MCF 10A (cell line): ENCODE measurements around the gene CCDC78. TPM values are rescaled to one million over a fixed set of nuclear protein-coding genes. Genes with fewer than 3 reads are reported as not detected.
"Not testable (repeated sequence)": the region's sequence is repeated elsewhere in the genome, so short reads cannot be mapped to it uniquely, and the experiment has no call there.

Experiments
- BruUV-seq: library from RNA; stranded (reverse); fragments of 400-500 nt; replicated peaks from 2 replicates; lab custom pipeline; 2021; lab: Mats Ljungman, UMichigan
- CTCF ChIA-PET: fragments of 300-600 bp; sonication (Branson Sonifier 250); formaldehyde crosslinking; extraction: SDS; loops from one replicate; lab custom pipeline; 2021; ENCODE audit warnings: antibody characterized with exemption, inconsistent platforms; lab: Yijun Ruan, JAX
- POLR2A ChIA-PET: fragments of 300-600, 350-650 bp; sonication (Branson Sonifier 250); formaldehyde crosslinking; extraction: SDS; loops from one replicate; lab custom pipeline; 2020; ENCODE audit warnings: antibody characterized with exemption, inconsistent platforms; lab: Yijun Ruan, JAX
- DNase-seq: peaks from one replicate; pipeline ENCODE4 v3.0.0-alpha.2; 2018; ENCODE audit not compliant: unreplicated experiment
- H3K27ac Mint-ChIP-seq: one replicate; pipeline ENCODE4 v1.8.0; 2022; ENCODE audit warnings: mild to moderate bottlenecking, low read depth, mixed read lengths; ENCODE audit not compliant: unreplicated experiment
- H3K27me3 Mint-ChIP-seq: one replicate; pipeline ENCODE4 v1.8.0; 2022; ENCODE audit warnings: mixed read lengths; ENCODE audit not compliant: insufficient read depth, unreplicated experiment
- H3K36me3 Mint-ChIP-seq: one replicate; pipeline ENCODE4 v1.8.0; 2022; ENCODE audit warnings: mild to moderate bottlenecking, moderate library complexity, mixed read lengths; ENCODE audit not compliant: insufficient read depth, unreplicated experiment
- H3K4me1 Mint-ChIP-seq: one replicate; pipeline ENCODE4 v1.8.0; 2022; ENCODE audit warnings: mixed read lengths; ENCODE audit not compliant: insufficient read depth, unreplicated experiment
- H3K4me3 Mint-ChIP-seq: one replicate; pipeline ENCODE4 v1.8.0; 2022; ENCODE audit warnings: mild to moderate bottlenecking, moderate library complexity, mixed read lengths; ENCODE audit not compliant: unreplicated experiment
- H3K9me3 Mint-ChIP-seq: one replicate; pipeline ENCODE4 v1.8.0; 2022; ENCODE audit warnings: mixed read lengths; ENCODE audit not compliant: unreplicated experiment
- intact Hi-C: fragments of 100-400 bp; cut with micrococcal nuclease; formaldehyde crosslinking; loops from 2 replicates; pipeline ENCODE4 v1.14.1; 2022
- total RNA-seq: library from RNA; stranded (reverse); gene quantifications from 2 replicates; pipeline ENCODE4 v1.2.3, GENCODE V29; 2022
- TF ChIP-seq, protein P1 (sequence below): fragments of 200-600 bp; IDR thresholded peaks from one replicate; pipeline ENCODE4 v1.8.0; 2022; ENCODE audit warnings: antibody characterized with exemption, mild to moderate bottlenecking; ENCODE audit not compliant: unreplicated experiment

The CCDC78 gene
- total RNA-seq, 1 experiment from 2014 or later, result 6.0 TPM

- intact Hi-C loops, result no loop called here
- TF ChIP-seq, protein P1, sequence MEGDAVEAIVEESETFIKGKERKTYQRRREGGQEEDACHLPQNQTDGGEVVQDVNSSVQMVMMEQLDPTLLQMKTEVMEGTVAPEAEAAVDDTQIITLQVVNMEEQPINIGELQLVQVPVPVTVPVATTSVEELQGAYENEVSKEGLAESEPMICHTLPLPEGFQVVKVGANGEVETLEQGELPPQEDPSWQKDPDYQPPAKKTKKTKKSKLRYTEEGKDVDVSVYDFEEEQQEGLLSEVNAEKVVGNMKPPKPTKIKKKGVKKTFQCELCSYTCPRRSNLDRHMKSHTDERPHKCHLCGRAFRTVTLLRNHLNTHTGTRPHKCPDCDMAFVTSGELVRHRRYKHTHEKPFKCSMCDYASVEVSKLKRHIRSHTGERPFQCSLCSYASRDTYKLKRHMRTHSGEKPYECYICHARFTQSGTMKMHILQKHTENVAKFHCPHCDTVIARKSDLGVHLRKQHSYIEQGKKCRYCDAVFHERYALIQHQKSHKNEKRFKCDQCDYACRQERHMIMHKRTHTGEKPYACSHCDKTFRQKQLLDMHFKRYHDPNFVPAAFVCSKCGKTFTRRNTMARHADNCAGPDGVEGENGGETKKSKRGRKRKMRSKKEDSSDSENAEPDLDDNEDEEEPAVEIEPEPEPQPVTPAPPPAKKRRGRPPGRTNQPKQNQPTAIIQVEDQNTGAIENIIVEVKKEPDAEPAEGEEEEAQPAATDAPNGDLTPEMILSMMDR, result no peak
- no peak overlapping the region for H3K27ac Mint-ChIP-seq
- BruUV-seq, result TSS peak; percentile 66
- peaks cover 83% of the 10 kb centered on the region for H3K36me3 Mint-ChIP-seq
- ChIA-PET CTCF (interaction anchor here (1.0 kb wide), 1 partner anchor 22 kb away, joined by 3 read pairs; no protein-coding TSS in a partner anchor), POLR2A (interaction anchor here (0.6 to 1.4 kb wide), 9 partner anchors 8 to 728 kb away, joined by 3 to 9 read pairs (median 3); partner anchors contain the start of genes JMJD8, METRN, RHOT2 and STUB1)
- H3K4me3 Mint-ChIP-seq, result no peak overlapping the region
- H3K4me1 Mint-ChIP-seq, result peaks cover 10% of the 10 kb centered on the region
- no peaks in the 10 kb centered on the region for H3K27me3 Mint-ChIP-seq
- no peaks in the 10 kb centered on the region for H3K9me3 Mint-ChIP-seq
- DNase-seq, result no peak
Observed at GRCh38 chr16:692356-693108, 33.7 kb downstream of the CCDC78 start.

GRCh38 chr16:691242-691641 is 35.0 kb downstream of the CCDC78 start:
- H3K27me3 Mint-ChIP-seq, intact Hi-C loops, H3K9me3 Mint-ChIP-seq, H3K27ac Mint-ChIP-seq, BruUV-seq, DNase-seq: not testable (repeated sequence)
- ChIA-PET CTCF (interaction anchor here (0.6 kb wide), 1 partner anchor 306 kb away, joined by 3 read pairs; no protein-coding TSS in a partner anchor), POLR2A (interaction anchor here (1.1 to 4.1 kb wide), 5 partner anchors 10 to 29 kb away, joined by 3 to 32 read pairs (median 17); partner anchors contain the start of genes ANTKMT, METRN, RHBDL1 and STUB1)
- Mint-ChIP-seq H3K4me1 (peaks cover 10% of the 10 kb centered on the region), H3K4me3 (peak overlapping the region; percentile 87), H3K36me3 (peaks cover 75% of the 10 kb centered on the region)

GRCh38 chr16:689175-689897 is 36.9 kb downstream of the CCDC78 start:
- no peaks in the 10 kb centered on the region for H3K27me3 Mint-ChIP-seq
- intact Hi-C loops, result no loop called here
- peak overlapping the region; percentile 87 for H3K4me3 Mint-ChIP-seq
- H3K36me3 Mint-ChIP-seq, result peaks cover 66% of the 10 kb centered on the region
- no peaks in the 10 kb centered on the region for H3K9me3 Mint-ChIP-seq
- H3K4me1 Mint-ChIP-seq, result peaks cover 10% of the 10 kb centered on the region
- CTCF ChIA-PET, result interaction anchor here (0.6 to 1.9 kb wide), 4 partner anchors 22 to 200 kb away, joined by 3 to 7 read pairs (median 5); no protein-coding TSS in a partner anchor
- DNase-seq, result no peak
- TF ChIP-seq, protein P1, result no peak
- BruUV-seq, result no TSS peak
- POLR2A ChIA-PET, result interaction anchor here (0.6 to 4.1 kb wide), 16 partner anchors 8 to 413 kb away, joined by 3 to 32 read pairs (median 4); partner anchors contain the start of genes ANTKMT, CCDC78, FBXL16 and METRN
- H3K27ac Mint-ChIP-seq, result peak overlapping the region; percentile 86

- peaks cover 67% of the 10 kb centered on the region for H3K36me3 Mint-ChIP-seq
- CTCF ChIA-PET, result interaction anchor here (0.7 to 1.3 kb wide), 5 partner anchors 8 to 54 kb away, joined by 3 to 4 read pairs (median 3); no protein-coding TSS in a partner anchor
- BruUV-seq, result no TSS peak
- no peak for DNase-seq
- TF ChIP-seq, protein P1, result no peak
- intact Hi-C loops, result no loop called here
- POLR2A ChIA-PET, result interaction anchor here (0.6 kb wide), 1 partner anchor 98 kb away, joined by 3 read pairs; the partner anchor contains the start of gene RAB40C
- no peaks in the 10 kb centered on the region for H3K27me3 Mint-ChIP-seq
- H3K4me1 Mint-ChIP-seq, result peaks cover 10% of the 10 kb centered on the region
- no peak overlapping the region for H3K27ac Mint-ChIP-seq
- H3K9me3 Mint-ChIP-seq, result no peaks in the 10 kb centered on the region
- no peak overlapping the region for H3K4me3 Mint-ChIP-seq
Observed at GRCh38 chr16:687499-687898, 38.7 kb downstream of the CCDC78 start.
